ENCODE results near the gene OR10AD1. TPM values are rescaled to one million over a fixed set of nuclear protein-coding genes. Genes with fewer than 3 reads are reported as not detected.
A peak's percentile ranks its signal among the peaks of the same experiment; 100 is the strongest.

The OR10AD1 gene
- total and polyA plus RNA-seq, 9 of the 15 experiments (the other 6 are each of a cell fraction or from before 2014, with no cell fraction given): not detected

DNA sequence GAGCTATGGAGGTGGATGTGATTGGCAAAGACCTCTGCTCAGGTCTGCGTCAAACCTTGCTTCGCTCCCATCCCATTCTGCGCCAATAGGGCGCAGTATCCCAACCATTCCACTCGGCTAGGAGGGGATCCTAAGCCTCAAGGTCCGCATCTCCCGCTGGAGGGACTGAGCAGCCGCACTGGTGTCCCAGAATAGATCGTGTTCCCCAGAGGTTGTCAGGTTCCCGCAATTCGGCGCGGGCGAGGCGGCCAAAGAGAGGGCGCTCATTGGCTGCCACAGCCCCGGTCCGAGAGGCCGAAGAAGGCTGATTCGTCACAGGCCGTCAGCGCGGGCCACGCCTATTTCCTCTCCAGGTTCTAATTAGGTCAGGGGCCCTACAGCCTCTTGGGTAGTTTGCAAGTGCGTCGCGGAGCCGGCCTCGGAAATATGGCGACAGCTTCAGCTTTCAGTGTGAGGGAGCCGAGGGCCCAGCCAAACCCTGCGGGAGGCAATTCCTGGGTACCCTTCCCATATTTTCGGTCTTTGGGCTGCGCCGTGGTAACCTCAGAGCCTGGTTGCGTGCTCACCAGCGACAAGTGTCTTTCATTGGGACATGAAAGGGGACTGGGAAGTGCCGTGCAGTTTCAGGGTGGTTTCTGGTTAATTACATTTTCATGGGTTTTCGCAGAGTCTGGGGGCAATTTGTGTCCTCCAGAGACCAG is 5.0 kb downstream of the OR10AD1 start (continued):
- TF ChIP-seq NFRKB (IDR thresholded peaks at IDR 0.05; ENCODE audit: low read depth) (peak; percentile 91), PTRF (tag; IDR thresholded peaks at IDR 0.05) (no peak), ELF2 (CRISPR knock-in tag; IDR thresholded peaks at IDR 0.05) (0 out of 2 replicates have a peak, but pooled peaks have one; percentile 47), SMAD4 (CRISPR knock-in tag; conservative IDR thresholded peaks at IDR 0.05) (no peak)

DNA sequence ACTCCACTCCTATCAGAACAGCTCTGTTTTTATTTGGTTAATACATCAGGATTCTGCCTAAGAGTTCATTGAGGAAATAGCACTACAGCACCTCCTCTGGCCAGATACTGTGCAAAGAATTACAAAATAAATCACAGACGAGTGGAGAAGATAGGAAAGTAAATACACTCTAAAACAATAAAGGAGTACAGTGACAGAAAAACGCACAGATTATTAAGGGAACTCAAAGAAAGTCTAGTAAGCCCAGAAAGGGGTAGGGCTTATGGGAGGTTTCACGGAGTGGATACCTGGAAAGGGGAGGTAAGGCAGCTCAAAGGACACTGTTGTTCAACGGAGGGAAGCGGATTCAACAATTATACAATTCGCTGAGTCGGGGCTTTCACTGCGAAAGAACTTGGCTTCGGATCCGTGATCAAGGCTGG is 5.5 kb downstream of the OR10AD1 start:
- H2AFZ ChIP-seq (ENCODE audit: low read depth, low read length): peak overlapping the region; percentile 93
- intact Hi-C loops (cut with micrococcal nuclease): loop anchor here (1.0 kb wide), 1 partner anchor 257 kb away; no protein-coding TSS in a partner anchor
- TF ChIP-seq RB1 (IDR thresholded peaks at IDR 0.05; ENCODE audit: low read depth): no peak
- TF ChIP-seq C11orf30 (IDR thresholded peaks at IDR 0.05; ENCODE audit: low read depth): peak; percentile 94
- TF ChIP-seq, protein P1, sequence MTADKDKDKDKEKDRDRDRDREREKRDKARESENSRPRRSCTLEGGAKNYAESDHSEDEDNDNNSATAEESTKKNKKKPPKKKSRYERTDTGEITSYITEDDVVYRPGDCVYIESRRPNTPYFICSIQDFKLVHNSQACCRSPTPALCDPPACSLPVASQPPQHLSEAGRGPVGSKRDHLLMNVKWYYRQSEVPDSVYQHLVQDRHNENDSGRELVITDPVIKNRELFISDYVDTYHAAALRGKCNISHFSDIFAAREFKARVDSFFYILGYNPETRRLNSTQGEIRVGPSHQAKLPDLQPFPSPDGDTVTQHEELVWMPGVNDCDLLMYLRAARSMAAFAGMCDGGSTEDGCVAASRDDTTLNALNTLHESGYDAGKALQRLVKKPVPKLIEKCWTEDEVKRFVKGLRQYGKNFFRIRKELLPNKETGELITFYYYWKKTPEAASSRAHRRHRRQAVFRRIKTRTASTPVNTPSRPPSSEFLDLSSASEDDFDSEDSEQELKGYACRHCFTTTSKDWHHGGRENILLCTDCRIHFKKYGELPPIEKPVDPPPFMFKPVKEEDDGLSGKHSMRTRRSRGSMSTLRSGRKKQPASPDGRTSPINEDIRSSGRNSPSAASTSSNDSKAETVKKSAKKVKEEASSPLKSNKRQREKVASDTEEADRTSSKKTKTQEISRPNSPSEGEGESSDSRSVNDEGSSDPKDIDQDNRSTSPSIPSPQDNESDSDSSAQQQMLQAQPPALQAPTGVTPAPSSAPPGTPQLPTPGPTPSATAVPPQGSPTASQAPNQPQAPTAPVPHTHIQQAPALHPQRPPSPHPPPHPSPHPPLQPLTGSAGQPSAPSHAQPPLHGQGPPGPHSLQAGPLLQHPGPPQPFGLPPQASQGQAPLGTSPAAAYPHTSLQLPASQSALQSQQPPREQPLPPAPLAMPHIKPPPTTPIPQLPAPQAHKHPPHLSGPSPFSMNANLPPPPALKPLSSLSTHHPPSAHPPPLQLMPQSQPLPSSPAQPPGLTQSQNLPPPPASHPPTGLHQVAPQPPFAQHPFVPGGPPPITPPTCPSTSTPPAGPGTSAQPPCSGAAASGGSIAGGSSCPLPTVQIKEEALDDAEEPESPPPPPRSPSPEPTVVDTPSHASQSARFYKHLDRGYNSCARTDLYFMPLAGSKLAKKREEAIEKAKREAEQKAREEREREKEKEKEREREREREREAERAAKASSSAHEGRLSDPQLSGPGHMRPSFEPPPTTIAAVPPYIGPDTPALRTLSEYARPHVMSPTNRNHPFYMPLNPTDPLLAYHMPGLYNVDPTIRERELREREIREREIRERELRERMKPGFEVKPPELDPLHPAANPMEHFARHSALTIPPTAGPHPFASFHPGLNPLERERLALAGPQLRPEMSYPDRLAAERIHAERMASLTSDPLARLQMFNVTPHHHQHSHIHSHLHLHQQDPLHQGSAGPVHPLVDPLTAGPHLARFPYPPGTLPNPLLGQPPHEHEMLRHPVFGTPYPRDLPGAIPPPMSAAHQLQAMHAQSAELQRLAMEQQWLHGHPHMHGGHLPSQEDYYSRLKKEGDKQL (CRISPR knock-in tag; IDR thresholded peaks at IDR 0.05; ENCODE audit: borderline replicate concordance): no peak
- TF ChIP-seq ZNF316 (IDR thresholded peaks at IDR 0.05): peak; percentile 96
- TF ChIP-seq IRF1 (CRISPR knock-in tag; IDR thresholded peaks at IDR 0.05; ENCODE audit: borderline replicate concordance): no peak
- TF ChIP-seq ZSCAN29 (IDR thresholded peaks at IDR 0.05): no peak
- TF ChIP-seq TRIM28 (IDR thresholded peaks at IDR 0.05): 0 out of 2 replicates have a peak, but pooled peaks have one; percentile 14
- no peak for TF ChIP-seq CREBBP (IDR thresholded peaks at IDR 0.05; ENCODE audit: low read depth, low read length)
- TF ChIP-seq MAFF (IDR thresholded peaks at IDR 0.05; ENCODE audit: low read length): peak; percentile 62; the same call in 1 of the 2 replicates

More for the DNA sequence above, 5.5 kb downstream of the OR10AD1 start:
- 0% methylated on average over 10 of the region's 10 CpGs for WGBS (ENCODE audit: insufficient coverage, low coverage, missing lambda C conversion rate)
- peak overlapping the region; percentile 73 for H3K4me3 ChIP-seq
- FAIRE-seq: peak; percentile 42
- H3K36me3 ChIP-seq (ENCODE audit: control insufficient read depth, insufficient read depth, low read length): no peaks in the 10 kb centered on the region; the same call in 2 of the 3 replicates
- H3K4me1 ChIP-seq (replicated peaks in 1 of 2; ENCODE audit: control insufficient read depth in 2 of 2, insufficient read depth in 2 of 2, low read length in 2 of 2): peaks cover 4 to 9% of the 10 kb centered on the region in 2 experiments; a peak in 3 of 5 replicates
- H3K27ac ChIP-seq (ENCODE audit: extremely low read depth, low read depth, low read length): peak overlapping the region; percentile 100
- no peaks in the 10 kb centered on the region; a peak in 1 of 5 replicates for H3K27me3 ChIP-seq (ENCODE audit: control insufficient read depth in 2 of 2, insufficient read depth in 2 of 2, low read length in 2 of 2)
- H3K9ac ChIP-seq (ENCODE audit: insufficient read depth in 1 of 2, low read depth in 2 of 2, low read length in 2 of 2): peak overlapping the region; percentile 86 to 100; a peak in 2 of 4 replicates
- peak; percentile 20 to 48 (median 34) for DNase-seq (ENCODE audit: extremely low read depth in 1 of 4, low spot score in 3 of 4)
- peak; percentile 58 for ATAC-seq
- CTCF ChIA-PET (ENCODE audit: low intra/inter-chr PET ratio): interaction anchor here (0.6 to 1.0 kb wide), 3 partner anchors 8 to 400 kb away, joined by 3 to 5 read pairs (median 3); no protein-coding TSS in a partner anchor
- POLR2A ChIA-PET: interaction anchor here (0.6 to 1.9 kb wide), 7 partner anchors 15 to 328 kb away, joined by 3 to 7 read pairs (median 4); no protein-coding TSS in a partner anchor
- in situ Hi-C loops (cut with MboI): no loop called here
- no peaks in the 10 kb centered on the region for H3K9me1 ChIP-seq (ENCODE audit: control insufficient read depth, insufficient read depth, low read length)
- H3K4me2 ChIP-seq (ENCODE audit: insufficient read depth, low read length): peak overlapping the region; percentile 99
- peaks cover 22% of the 10 kb centered on the region for H3K79me2 ChIP-seq (ENCODE audit: control insufficient read depth, insufficient read depth, low read length)
- H4K20me1 ChIP-seq (replicated peaks; ENCODE audit: control insufficient read depth, insufficient read depth, low read length): no peaks in the 10 kb centered on the region
- H3K9me3 ChIP-seq (replicated peaks; ENCODE audit: control insufficient read depth, insufficient read depth, low read depth, low read length): no peaks in the 10 kb centered on the region
- TSS peak; percentile 76 for BruUV-seq (replicated peaks)

Data from K562 (cell line).